Pons (tissue), 1 donor: ENCODE data around the gene TTC38.

Experiments
- DNase-seq: peaks from one replicate; pipeline ENCODE4 v3.0.0-alpha.2; 2016; ENCODE audit warnings: low spot score

TTC38 gene

DNA sequence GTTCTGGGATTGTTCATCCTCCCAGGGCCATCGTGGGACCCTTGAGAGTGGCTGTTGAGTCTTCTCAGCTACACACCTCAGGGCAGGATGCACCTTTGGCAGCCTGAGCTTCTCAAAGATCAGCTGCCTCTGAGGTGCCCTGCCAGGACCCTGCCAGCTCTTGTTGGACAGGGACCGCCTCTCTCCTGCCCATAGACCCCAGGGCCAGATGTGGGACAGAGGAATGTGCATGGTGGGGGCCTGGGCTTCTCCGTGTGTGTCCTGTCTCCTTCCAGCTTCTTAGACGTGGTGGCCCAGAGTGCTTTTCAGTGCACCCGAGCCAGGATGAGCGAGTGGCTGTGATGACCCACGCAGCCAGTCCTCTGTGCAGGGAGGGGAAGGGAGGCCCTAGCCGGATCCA, 61.8 kb downstream of the TTC38 start:
- DNase-seq = no peak

- DNase-seq = no peak
These were observed 62.6 kb downstream of the TTC38 start for GRCh38 chr22:46330426-46330825.

GRCh38 chr22:46331496-46331895, 63.7 kb downstream of the TTC38 start:
- DNase-seq = no peak

DNA sequence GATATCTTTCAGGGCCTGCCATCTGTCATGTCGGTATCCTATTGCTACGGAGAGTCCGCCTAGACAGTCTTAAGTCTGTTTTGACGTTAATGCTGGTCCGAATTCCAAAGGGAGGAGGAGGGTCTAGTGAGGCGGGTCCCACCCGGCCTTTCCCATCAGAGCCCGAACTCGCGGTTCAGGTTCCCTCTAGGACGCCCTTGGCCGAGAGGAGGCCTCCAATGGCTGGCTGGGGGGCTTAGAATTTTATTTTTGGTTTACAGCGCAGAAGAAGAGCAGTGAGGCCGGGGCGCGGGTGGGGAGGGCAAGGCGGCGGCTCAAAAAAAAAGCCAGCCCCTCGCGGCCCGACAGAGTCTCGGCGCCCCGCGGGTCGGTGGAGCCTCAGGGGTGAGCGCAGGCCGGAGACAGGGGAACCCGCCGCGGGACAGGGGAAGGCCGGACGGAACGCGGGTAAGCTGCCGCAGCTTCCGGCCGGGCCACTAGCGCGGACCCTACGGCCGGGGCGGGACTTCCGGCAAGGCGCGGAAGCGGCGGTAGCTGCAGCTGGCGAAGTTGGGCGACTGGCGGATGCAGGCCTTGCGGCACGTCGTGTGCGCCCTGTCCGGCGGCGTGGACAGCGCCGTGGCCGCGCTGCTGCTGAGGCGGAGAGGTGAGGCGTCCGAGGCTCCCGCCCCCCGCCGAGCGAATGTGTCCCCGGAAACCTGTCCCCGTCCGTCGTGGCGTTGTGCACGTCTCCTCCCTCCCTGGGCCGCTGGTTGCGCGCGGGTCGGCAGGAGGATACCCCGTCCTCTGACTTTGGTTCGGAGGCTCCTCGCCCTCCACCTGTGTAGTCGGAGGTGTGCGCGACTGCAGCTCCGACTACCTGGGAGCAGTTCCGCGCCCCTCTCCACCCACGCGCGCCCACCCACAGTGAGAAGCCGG, 67.7 kb downstream of the TTC38 start, which contains the start of gene TRMU:
Gene TRMU (plus strand): TSS at position 514 of the 918 bp plus-strand sequence. CDS start 51 bp downstream, at position 565.
- DNase-seq = peak; percentile 67

- DNase-seq = peak; percentile 8
These were observed 68.6 kb downstream of the TTC38 start for GRCh38 chr22:46336119-46337078.

GRCh38 chr22:46337870-46338269, 70.1 kb downstream of the TTC38 start:
- no peak for DNase-seq

GRCh38 chr22:46338636-46339035, 70.8 kb downstream of the TTC38 start:
- DNase-seq = no peak

DNA sequence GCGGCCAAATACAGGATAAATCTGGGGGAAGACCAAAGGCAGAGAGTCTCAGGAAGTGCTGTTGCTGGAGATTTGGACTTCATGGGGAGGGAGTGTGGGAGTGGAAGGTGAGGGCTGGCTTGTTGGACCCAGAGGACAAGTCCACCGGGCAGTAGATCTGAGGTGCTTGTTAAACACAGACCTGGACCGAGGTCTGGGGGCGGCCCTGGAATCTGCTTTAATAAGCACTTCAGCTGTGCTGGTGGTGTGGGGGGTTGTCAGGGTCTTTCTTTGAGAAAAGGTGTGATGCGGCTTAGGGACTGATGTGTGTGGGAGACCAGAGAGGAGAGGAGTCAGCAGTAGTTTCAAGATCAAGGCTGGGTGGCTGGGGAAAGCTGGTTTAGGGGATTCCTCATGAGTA, 72.1 kb downstream of the TTC38 start:
- DNase-seq = no peak

DNA sequence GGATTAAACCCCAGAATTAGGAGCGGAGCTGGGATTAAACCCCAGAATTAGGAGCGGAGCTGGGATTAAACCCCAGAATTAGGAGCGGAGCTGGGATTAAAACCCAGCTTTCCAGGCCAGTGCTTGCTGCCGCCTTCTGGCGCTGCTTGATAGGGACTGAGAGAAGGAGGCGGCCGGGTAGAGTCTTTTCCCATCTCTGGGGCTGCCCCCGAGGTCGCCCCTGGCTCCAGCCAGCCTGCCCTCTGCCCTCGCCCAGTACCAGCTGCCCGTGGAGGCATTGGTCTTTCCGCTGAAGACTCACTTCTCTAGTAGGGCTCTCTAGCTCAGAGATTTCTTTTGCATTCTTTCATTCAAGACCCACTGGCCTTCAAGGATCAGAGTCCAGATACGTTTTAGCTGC, 72.9 kb downstream of the TTC38 start:
- DNase-seq = no peak
